Kidney capillary endothelial cell (primary cell): Measurements from ENCODE around the gene SEMA4D.

Experiments
- DNase-seq: peaks from one replicate; pipeline ENCODE4 v3.0.0-alpha.2; 2018; ENCODE audit warnings: low spot score

Gene SEMA4D

DNA sequence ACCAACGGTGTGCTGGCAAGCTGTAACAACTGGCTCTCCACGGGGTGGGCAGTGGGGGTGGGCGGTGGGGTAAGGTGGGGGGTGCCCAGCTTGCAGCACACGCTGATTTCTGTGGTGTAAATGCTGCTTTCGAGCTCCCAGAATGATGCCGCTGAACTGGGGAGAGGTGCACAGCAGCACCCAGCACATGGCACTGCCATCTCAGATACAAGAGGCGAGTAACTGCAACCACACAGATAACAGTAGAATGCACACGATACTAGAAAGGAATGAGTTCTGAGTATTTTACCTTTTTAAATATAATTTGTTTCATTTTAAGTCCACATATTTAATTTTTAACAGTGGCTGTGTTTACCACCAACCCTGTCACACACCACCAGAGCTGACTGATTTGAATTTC lies 87.9 kb downstream of the SEMA4D start:
- DNase-seq: no peak

- DNase-seq: no peak
These were observed 88.4 kb downstream of the SEMA4D start for GRCh38 chr9:89409466-89409865.

DNA sequence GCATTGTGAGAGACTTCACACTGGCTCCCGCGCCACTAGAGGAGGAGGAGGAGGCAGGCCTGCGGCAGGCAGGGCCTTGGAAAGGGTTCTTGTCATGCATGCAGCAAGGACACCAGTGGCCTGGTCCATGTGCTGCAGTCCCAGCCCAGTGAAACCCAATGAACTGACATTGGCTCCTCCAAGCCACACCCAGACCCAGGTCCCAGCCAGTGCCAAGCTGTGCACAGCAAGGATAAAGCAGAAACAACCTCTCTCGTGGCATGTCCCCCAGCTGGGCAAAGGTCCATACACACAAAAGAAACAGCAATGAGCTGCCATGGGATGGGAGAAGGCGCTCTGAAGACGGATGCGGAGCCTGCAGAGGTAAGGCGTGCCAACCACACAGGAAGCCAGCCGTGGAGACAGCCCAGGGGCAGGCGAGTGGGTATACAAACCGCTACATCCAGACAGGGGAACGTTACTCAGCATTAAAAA lies 89.2 kb downstream of the SEMA4D start:
- no peak for DNase-seq

DNA sequence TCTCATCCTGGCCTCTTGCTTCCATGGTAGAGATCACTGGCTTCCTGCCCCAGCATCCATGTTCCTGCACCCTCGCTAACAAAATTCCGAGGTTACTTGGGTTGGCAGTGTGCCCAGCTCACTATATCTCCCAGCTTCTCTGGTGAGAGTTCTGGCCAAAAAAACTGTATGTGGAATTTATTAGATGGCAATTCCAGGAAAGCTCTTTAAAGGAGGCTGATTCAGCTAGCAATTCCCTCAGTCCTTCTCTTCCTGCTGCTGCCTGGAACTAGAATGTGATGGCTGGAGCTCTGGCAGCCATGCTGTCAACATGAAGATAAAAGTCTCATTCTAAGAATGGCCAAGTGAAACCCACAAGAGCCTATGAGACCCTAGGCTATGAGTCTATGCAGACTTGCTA lies 90.8 kb downstream of the SEMA4D start:
- DNase-seq: no peak

GRCh38 chr9:89405826-89406225 lies 92.1 kb downstream of the SEMA4D start:
- DNase-seq: peak; percentile 64

- no peak for DNase-seq
These were observed 93.8 kb downstream of the SEMA4D start for GRCh38 chr9:89404074-89404473.

DNA sequence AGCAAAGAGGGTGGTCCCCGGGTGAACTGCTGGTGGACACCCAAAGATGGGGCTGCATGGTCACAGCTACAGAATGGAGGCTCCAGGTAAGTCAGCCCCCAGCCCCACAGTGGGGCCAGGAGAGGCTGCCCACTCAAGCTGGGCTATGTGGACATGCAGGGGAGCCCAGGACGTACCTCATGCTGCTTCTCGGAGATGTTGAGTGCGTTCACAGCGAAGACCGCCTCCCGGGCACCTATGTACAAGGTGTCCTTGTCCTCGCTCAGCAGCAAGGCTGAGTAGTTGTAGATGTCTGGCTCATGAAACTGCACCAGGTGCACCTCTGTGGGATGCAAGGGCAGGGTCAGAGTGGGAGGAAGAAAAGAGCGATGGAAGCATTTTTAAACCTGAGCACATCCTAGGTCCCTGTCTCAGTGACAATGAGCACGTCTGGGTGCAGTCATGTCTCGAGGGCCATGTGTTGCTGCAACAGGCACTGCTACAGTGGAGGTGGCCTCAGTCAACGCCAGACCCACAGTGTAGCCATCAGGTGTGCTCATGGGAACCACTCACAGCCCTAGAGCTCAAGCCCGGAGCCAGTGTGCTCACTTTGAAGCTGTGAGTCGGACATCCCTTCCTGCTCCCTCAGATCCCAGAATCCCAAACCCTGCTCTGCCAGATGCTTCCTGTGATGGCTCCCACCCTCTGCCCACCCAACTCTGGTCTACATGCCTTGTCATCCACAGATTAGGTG lies 95.1 kb downstream of the SEMA4D start:
- peak; percentile 39 for DNase-seq

DNA sequence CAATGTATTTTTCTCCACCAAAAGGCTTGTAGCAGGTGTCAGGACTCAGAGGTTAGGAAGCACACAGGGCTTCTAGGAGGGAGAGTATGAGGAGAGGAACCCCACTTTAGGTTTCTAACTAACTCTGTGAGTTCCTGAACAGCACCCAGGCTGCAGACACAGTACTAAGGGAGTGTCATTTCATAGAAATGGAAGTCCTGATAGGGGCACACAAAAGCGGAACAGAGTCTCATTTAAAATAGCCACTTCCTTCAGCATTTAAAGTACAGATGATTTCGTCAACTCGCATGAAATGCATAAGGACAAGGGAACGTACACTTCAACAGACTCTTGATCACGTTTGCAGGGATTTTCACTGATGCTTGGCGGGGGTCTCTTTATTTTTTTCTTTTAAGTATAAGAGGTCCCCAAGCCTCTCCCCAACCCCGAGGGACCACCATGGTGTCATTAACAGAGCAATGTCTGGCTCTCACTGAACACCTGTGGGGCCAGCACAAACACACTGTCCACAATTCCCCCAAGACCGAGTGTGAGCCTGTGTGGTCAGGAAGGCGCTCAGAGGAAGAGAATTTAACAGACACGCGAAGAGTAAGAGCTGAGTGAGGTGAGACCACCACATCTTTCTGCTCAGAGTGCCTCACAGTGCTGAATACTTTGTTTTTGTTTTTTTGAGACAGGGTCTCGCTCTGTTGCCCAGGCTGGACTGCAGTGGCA lies 97.4 kb downstream of the SEMA4D start:
- DNase-seq: no peak

DNA sequence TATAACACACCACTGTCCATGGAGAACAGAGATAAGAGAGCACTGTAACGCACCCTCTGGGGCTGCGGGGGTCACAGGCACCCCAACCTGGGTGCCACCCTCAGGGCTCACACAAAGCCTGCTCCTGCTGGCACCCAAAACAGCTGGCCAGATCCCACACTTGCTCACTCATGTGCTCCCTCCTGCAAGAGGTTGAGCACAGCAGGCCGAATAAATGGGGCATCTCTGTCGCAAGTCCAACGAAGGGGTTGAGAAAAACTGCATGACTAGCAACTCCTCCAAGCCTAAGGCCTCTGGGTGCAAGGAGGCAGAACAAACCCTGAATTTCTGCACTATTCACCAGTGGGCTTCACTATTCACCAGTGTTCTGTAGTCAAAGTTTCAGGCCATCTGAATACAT lies 99.3 kb downstream of the SEMA4D start:
- DNase-seq: no peak

GRCh38 chr9:89397471-89397870 lies 100.4 kb downstream of the SEMA4D start:
- no peak for DNase-seq

- no peak for DNase-seq
These were observed 101.8 kb downstream of the SEMA4D start for GRCh38 chr9:89395931-89396710.

GRCh38 chr9:89394412-89394811 lies 103.5 kb downstream of the SEMA4D start:
- no peak for DNase-seq

- no peak for DNase-seq
These were observed 106.3 kb downstream of the SEMA4D start for GRCh38 chr9:89391585-89391984.

GRCh38 chr9:89390578-89391116 lies 107.3 kb downstream of the SEMA4D start:
- DNase-seq: no peak

DNA sequence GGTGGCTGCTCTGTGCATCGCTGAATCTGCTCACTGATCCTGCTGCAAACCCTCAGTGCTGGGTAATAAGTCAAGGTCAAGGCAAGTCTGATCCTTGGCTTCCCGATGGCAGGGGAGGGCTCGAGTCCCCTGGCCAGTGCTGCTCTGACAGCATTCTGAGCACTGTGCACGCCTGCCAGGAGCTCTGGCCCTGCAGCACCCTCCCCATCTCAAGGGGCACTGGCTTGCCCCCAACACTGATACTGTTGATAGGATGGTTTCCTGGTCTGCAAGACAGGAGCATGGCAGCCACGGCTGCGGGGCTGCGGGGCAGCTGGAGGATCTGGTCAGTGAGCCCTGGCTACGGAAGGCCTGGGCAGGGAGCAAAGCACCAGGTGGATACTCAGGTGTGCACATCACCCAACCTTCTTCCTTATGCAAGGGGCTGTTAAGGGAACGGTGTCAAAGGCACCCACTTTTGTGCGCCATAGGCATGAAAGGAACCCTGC lies 107.8 kb downstream of the SEMA4D start:
- DNase-seq: no peak

- no peak for DNase-seq
These were observed 109.1 kb downstream of the SEMA4D start for GRCh38 chr9:89388868-89389177.

DNA sequence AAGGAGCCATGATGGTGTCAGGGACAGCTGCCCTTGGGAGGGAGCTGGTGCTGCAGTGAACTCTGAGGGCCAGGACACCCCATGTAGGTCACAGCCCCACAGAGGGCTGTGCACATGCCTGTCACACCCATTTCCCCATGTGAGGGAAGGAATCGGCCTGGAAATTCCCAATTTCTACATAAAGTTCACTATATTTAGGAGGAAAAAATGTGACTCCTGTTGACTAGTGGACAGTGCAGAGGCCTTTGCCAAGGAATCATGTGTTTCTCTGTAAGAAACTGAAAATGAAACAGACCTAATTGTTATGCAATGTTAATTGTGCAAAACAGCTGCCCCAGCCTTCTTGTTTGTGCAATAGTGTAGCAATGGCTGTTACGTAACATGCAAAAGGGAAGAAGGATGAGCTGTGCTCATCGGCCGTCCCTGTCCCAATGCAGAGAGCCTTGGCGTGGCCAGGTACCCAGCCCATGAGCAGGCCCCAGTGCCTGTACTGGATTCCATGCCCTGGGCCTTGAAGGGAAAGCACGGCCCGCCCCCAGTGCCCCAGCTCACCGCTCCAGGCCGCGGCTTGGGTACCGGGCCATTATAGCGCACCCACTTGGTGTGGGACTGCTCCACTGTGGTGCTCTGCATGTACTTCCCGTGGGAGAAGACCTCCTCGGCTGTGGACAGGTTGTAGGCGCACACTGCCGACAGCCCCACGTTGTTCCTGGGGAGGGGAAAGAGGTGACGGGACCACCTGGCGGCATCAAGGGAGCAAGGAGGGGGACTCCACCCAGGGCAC lies 109.6 kb downstream of the SEMA4D start:
- DNase-seq: no peak

- DNase-seq: no peak
These were observed 110.6 kb downstream of the SEMA4D start for GRCh38 chr9:89387197-89387849.

GRCh38 chr9:89386797-89387196 lies 111.1 kb downstream of the SEMA4D start:
- DNase-seq: no peak

- DNase-seq: no peak
These were observed 111.7 kb downstream of the SEMA4D start for GRCh38 chr9:89386206-89386605.

DNA sequence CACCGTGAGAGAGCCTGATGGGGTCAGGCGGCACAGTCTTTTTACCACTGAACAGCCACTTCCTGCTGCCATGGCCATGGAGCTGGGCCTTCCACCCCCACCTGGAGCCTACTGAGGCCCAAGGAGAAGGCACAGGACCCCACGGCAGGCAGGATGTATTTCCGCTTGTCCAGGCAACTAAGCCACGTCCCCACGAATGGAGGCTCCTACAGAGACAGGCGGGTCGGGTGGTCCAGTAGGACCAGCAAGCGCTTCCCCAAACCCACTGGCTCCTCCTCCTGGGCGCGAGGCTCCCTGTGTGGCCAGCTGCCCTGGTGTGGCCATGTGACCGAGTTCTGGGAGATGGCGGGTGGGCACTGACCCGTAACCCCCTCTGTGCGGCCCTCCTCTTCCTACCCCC lies 113.1 kb downstream of the SEMA4D start:
- no peak for DNase-seq
